Measurements from ENCODE around the gene RPL12.

RPL12 gene

DNA sequence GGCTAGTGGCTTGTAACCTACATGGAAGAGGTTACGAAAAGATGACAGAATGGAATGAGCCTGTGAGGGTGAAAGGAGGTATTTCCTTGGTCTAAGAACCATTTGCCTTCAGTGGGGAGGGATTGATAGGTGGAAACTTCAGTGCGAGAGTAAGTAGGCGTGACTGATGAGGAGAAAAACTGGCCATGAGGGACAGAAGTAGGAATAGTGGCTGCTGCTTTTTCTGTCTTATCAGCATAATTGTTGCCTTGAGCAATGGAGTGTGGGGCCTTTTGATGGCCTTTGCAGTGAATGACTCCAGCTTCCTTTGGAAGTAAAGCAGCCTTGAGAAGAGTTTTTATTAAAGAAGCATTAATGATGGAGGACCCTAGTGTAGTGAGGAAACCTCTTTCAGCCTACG lies 36.1 kb downstream of the RPL12 start:
- TF ChIP-seq, protein P1, sequence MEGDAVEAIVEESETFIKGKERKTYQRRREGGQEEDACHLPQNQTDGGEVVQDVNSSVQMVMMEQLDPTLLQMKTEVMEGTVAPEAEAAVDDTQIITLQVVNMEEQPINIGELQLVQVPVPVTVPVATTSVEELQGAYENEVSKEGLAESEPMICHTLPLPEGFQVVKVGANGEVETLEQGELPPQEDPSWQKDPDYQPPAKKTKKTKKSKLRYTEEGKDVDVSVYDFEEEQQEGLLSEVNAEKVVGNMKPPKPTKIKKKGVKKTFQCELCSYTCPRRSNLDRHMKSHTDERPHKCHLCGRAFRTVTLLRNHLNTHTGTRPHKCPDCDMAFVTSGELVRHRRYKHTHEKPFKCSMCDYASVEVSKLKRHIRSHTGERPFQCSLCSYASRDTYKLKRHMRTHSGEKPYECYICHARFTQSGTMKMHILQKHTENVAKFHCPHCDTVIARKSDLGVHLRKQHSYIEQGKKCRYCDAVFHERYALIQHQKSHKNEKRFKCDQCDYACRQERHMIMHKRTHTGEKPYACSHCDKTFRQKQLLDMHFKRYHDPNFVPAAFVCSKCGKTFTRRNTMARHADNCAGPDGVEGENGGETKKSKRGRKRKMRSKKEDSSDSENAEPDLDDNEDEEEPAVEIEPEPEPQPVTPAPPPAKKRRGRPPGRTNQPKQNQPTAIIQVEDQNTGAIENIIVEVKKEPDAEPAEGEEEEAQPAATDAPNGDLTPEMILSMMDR (conservative IDR thresholded peaks at IDR 0.05; ENCODE audit: control insufficient read depth, insufficient read depth, low read depth, low read length): no peak
- DNase-seq (ENCODE audit: low read depth): no peak
- no peak overlapping the region for H3K4me3 ChIP-seq (ENCODE audit: control insufficient read depth, low read depth, low read length)

DNA sequence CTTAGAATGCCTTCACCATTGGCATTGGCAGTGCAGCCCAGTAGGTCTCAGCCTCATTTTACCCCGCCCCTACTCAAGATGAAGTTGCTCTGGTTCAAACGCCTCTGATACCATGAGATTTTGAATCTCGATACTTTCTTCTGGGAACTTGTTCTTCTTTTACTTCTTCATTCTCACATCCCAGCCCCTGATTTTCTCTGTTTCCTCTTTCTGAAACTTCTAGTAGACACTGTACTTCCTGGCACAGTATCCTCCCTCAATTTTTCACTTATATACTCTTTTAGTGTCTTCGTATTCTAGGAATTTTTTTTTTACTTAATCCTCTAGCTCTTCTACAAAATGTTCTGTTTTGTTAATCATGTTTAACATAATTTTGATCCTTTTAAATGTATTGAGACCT lies 40.1 kb downstream of the RPL12 start:
- TF ChIP-seq, protein P1 (conservative IDR thresholded peaks at IDR 0.05; ENCODE audit: control insufficient read depth, insufficient read depth, low read depth, low read length): no peak
- H3K4me3 ChIP-seq (ENCODE audit: control insufficient read depth, low read depth, low read length): no peak overlapping the region
- DNase-seq (ENCODE audit: low read depth): no peak

DNA sequence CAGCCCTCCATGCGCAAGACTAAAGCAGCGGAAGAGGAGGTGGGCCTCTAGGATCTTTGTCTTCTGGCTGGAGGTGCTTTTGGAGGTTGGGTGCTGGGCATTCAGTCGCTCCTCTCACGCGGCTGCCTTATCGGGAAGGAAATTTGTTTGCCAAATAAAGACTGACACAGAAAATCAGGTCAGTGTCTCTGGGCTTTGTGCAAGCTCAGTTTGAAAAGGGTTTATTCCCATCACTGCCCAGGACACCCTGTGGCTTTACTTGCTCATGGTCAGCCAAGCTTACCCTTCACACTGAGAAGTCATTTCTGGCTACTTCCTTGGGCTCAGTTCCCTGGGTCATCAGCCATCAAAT lies 43.7 kb downstream of the RPL12 start:
- TF ChIP-seq, protein P1 (conservative IDR thresholded peaks at IDR 0.05; ENCODE audit: control insufficient read depth, insufficient read depth, low read depth, low read length): no peak
- no peak overlapping the region for H3K4me3 ChIP-seq (ENCODE audit: control insufficient read depth, low read depth, low read length)
- no peak for DNase-seq (ENCODE audit: low read depth)

DNA sequence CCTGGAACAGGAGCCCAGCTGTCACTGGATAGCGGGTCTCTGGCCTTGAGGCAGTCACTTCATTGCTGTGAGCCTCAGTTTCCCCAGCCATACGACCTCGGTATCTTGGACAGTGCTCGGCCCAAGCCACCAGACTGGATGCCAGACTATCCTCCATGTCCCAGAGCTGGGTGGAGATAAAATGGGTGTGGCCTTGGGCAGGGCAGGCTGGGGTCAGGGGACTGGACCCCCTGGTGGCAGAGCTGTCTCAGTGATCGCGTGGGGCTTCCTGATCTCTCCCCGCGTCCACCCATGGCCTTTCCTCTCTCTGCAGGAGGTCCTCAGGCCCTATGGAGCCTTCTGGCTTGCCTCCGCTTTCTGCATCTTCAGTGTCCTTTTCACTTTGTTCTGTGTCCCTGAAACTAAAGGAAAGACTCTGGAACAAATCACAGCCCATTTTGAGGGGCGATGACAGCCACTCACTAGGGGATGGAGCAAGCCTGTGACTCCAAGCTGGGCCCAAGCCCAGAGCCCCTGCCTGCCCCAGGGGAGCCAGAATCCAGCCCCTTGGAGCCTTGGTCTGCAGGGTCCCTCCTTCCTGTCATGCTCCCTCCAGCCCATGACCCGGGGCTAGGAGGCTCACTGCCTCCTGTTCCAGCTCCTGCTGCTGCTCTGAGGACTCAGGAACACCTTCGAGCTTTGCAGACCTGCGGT lies 44.3 kb downstream of the RPL12 start:
- H3K4me3 ChIP-seq (ENCODE audit: control insufficient read depth, low read depth, low read length): no peak overlapping the region
- DNase-seq (ENCODE audit: low read depth): no peak
- TF ChIP-seq, protein P1 (conservative IDR thresholded peaks at IDR 0.05; ENCODE audit: control insufficient read depth, insufficient read depth, low read depth, low read length): no peak

DNA sequence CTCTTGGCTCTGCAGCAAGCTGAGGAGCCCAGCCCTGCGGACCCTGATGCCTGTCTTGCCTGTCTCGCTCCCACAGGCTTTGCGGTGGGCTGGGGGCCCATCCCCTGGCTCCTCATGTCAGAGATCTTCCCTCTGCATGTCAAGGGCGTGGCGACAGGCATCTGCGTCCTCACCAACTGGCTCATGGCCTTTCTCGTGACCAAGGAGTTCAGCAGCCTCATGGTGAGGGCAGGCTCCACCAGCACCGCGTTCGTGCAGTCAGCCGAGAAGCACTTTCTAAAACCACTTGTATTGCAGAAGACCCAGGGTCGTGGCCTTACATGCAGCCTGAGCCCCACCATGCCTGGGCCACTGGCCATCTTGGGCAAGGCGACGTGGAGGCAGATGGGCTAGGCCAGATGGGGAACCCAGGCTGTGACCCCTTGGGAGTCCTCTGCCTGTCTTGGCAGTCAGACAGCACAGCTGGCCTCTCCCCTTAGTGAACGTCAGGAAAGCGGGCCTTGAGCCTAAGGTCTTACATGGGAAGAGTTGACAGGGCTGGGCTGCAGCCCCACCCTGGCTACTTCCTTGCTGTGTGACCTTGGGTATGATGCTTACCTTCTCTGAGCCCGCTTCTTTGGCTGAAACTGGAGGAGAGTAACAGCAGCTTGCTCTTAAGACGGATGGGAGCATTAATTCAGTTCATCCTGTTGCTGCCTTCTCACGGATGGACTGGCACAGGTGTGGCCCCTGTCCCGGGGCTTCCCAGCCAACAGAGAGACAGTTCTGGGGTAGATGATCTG lies 45.7 kb downstream of the RPL12 start:
- TF ChIP-seq, protein P1 (conservative IDR thresholded peaks at IDR 0.05; ENCODE audit: control insufficient read depth, insufficient read depth, low read depth, low read length): no peak
- H3K4me3 ChIP-seq (ENCODE audit: control insufficient read depth, low read depth, low read length): no peak overlapping the region
- DNase-seq (ENCODE audit: low read depth): no peak

DNA sequence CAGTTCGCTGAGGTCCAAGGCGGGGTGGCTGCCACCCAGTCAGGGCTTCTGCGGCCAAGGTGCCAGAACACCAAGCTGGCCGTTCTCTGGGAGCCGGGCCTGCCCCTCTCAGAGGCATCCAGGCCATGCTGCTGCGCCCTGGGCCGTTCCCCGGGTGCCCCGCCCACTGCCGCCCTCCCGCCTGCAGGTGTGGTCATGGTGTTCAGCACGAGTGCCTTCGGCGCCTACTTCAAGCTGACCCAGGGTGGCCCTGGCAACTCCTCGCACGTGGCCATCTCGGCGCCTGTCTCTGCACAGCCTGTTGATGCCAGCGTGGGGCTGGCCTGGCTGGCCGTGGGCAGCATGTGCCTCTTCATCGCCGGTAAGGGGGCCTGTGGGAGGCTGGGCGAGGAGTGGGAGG lies 46.6 kb downstream of the RPL12 start:
- no peak overlapping the region for H3K4me3 ChIP-seq (ENCODE audit: control insufficient read depth, low read depth, low read length)
- DNase-seq (ENCODE audit: low read depth): no peak
- TF ChIP-seq, protein P1 (conservative IDR thresholded peaks at IDR 0.05; ENCODE audit: control insufficient read depth, insufficient read depth, low read depth, low read length): no peak
